Ascending aorta (tissue), 2 donors: Measurements from ENCODE around the gene CSF3. TPM values are rescaled to one million over a fixed set of nuclear protein-coding genes. Genes with fewer than 3 reads are reported as not detected.

ENCODE experiments used
- DNase-seq, 2 donors: peaks; one replicate each; pipeline ENCODE4 v3.0.0-alpha.2; 2019; ENCODE audit warnings: low spot score in 2 of 2
- H3K27ac ChIP-seq, 2 donors: fragments of 200-600 bp; sonication (generic); one replicate each; pipeline ENCODE4 v1.5.1; 2016 to 2017; ENCODE audit warnings: mild to moderate bottlenecking in 1 of 2
- H3K27me3 ChIP-seq: fragments of 200-600 bp; sonication (generic); one replicate; pipeline ENCODE4 v1.5.1; 2017
- H3K36me3 ChIP-seq, 2 donors: fragments of 200-600 bp; sonication (generic); one replicate each; pipeline ENCODE4 v1.5.1; 2016
- H3K4me1 ChIP-seq, 2 donors: fragments of 200-600 bp; sonication (generic); one replicate each; pipeline ENCODE4 v1.5.1; 2016 to 2017; ENCODE audit warnings: mild to moderate bottlenecking in 1 of 2
- H3K4me3 ChIP-seq, 2 donors: fragments of 200-600 bp; sonication (generic); one replicate each; pipeline ENCODE4 v1.5.1; 2016 to 2017; ENCODE audit warnings: mild to moderate bottlenecking in 1 of 2
- H3K9me3 ChIP-seq, 2 donors: fragments of 200-600 bp; sonication (generic); one replicate each; pipeline ENCODE4 v1.5.1; 2016
- CTCF ChIP-seq, 3 experiments: fragments of 200-600 bp in 2 of 3; fragments of 450-650 bp in 1 of 3; sonication (generic) in 2 of 3; IDR thresholded peaks; one replicate each; pipeline ENCODE4 v1.5.1; 2016 to 2019; ENCODE audit warnings: antibody characterized with exemption in 3 of 3, mild to moderate bottlenecking in 1 of 3, moderate library complexity in 1 of 3
- intact Hi-C: fragments of 100-400 bp; cut with DNase I; formaldehyde crosslinking; loops from one replicate; pipeline ENCODE4 v1.15.1; 2023
- total RNA-seq: library from RNA; depleted of rRNA; stranded (reverse); fragments of >200 nt; gene quantifications from one replicate; pipeline ENCODE4 v1.1.0, GENCODE V29; 2016

CSF3 gene
- total RNA-seq, 1 donor from 2014 or later, result 0.43 TPM

- intact Hi-C loops, result no loop called here
- Histone ChIP-seq H3K4me1 (peaks cover 0 to 23% of the 10 kb centered on the region in 2 donors), H3K27me3 (no peaks in the 10 kb centered on the region), H3K36me3 (peaks cover 26 to 41% of the 10 kb centered on the region in 2 donors), H3K27ac (peak overlapping the region in 1 of 2 donors; percentile 44), H3K4me3 (no peak overlapping the region), H3K9me3 (no peaks in the 10 kb centered on the region)
- no peak for DNase-seq
- no peak for TF ChIP-seq CTCF (IDR thresholded peaks at IDR 0.05)
Observed at GRCh38 chr17:40019140-40019991, 4.1 kb downstream of the CSF3 start.

GRCh38 chr17:40020146-40020545 lies 4.9 kb downstream of the CSF3 start:
- no peak for TF ChIP-seq CTCF (IDR thresholded peaks at IDR 0.05)
- intact Hi-C loops, result no loop called here
- peaks cover 0 to 23% of the 10 kb centered on the region in 2 donors for H3K4me1 ChIP-seq
- no peak overlapping the region for H3K4me3 ChIP-seq
- H3K27ac ChIP-seq, result no peak overlapping the region
- H3K27me3 ChIP-seq, result no peaks in the 10 kb centered on the region
- no peaks in the 10 kb centered on the region for H3K9me3 ChIP-seq
- H3K36me3 ChIP-seq, result peaks cover 30 to 46% of the 10 kb centered on the region in 2 donors
- no peak for DNase-seq

GRCh38 chr17:40021451-40021971 lies 6.3 kb downstream of the CSF3 start:
- Histone ChIP-seq H3K9me3 (no peaks in the 10 kb centered on the region), H3K27me3 (no peaks in the 10 kb centered on the region), H3K27ac (peak overlapping the region; percentile 59 to 60), H3K4me1 (peaks cover 0 to 23% of the 10 kb centered on the region in 2 donors), H3K36me3 (peaks cover 43 to 58% of the 10 kb centered on the region in 2 donors), H3K4me3 (no peak overlapping the region)
- no peak for DNase-seq
- TF ChIP-seq CTCF (IDR thresholded peaks at IDR 0.05), result no peak
- intact Hi-C loops, result no loop called here

- peaks cover 0 to 29% of the 10 kb centered on the region in 2 donors for H3K4me1 ChIP-seq
- TF ChIP-seq CTCF (IDR thresholded peaks at IDR 0.05), result no peak
- no peak overlapping the region for H3K4me3 ChIP-seq
- intact Hi-C loops, result no loop called here
- H3K27me3 ChIP-seq, result no peaks in the 10 kb centered on the region
- H3K27ac ChIP-seq, result no peak overlapping the region
- H3K9me3 ChIP-seq, result no peaks in the 10 kb centered on the region
- DNase-seq, result no peak
- H3K36me3 ChIP-seq, result peaks cover 45 to 61% of the 10 kb centered on the region in 2 donors
Observed at GRCh38 chr17:40022497-40022896, 7.3 kb downstream of the CSF3 start.

GRCh38 chr17:40022961-40023541 lies 7.8 kb downstream of the CSF3 start:
- peaks cover 45 to 62% of the 10 kb centered on the region in 2 donors for H3K36me3 ChIP-seq
- no peak overlapping the region for H3K27ac ChIP-seq
- intact Hi-C loops, result no loop called here
- TF ChIP-seq CTCF (IDR thresholded peaks at IDR 0.05), result no peak
- H3K4me1 ChIP-seq, result peaks cover 0 to 26% of the 10 kb centered on the region in 2 donors
- no peaks in the 10 kb centered on the region for H3K9me3 ChIP-seq
- DNase-seq, result no peak
- H3K27me3 ChIP-seq, result no peaks in the 10 kb centered on the region
- no peak overlapping the region for H3K4me3 ChIP-seq
